T-helper 1 cell treated with Interleukin-12 subunit alpha and Interleukin-12 subunit beta and Interleukin-4 antibody, amounts not matched to agents 30 ng/mL and 1 ng/mL, for 36 hours (primary cell): Measurements from ENCODE around the gene PPP1R36. TPM values are rescaled to one million over a fixed set of nuclear protein-coding genes. Genes with fewer than 3 reads are reported as not detected.

Experiments
- total RNA-seq: library from RNA; stranded (reverse); gene quantifications from 2 replicates; pipeline ENCODE4 v1.2.3, GENCODE V29; 2022

Gene PPP1R36
- total RNA-seq, 1 donor from 2014 or later, result not detected

Other genes with a start within 250 kb of the PPP1R36 start
- gene MTHFD1, start 161.6 kb upstream of the PPP1R36 start, total RNA-seq, result 168 and 172 TPM in 2 replicates
- 1.8 TPM in 2 replicates for gene AKAP5, start 84.5 kb upstream of the PPP1R36 start, total RNA-seq
- 28.2 and 28.3 TPM in 2 replicates for gene ZBTB25, start 46.1 kb upstream of the PPP1R36 start, total RNA-seq
- 77.6 and 78.4 TPM in 2 replicates for gene ZBTB1, start 45.2 kb upstream of the PPP1R36 start, total RNA-seq
- gene HSPA2, start 9.2 kb upstream of the PPP1R36 start, total RNA-seq, result 3.7 and 4.7 TPM in 2 replicates
- 53.8 and 54.4 TPM in 2 replicates for gene PLEKHG3, start 154.5 kb downstream of the PPP1R36 start, total RNA-seq